GM18505 (cell line): Measurements from ENCODE around the gene GAS7.

ENCODE experiments used
- ATAC-seq: cut with Tn5 transposase; IDR thresholded peaks from one replicate; pipeline ENCODE4 v1.9.1; 2021; ENCODE audit not compliant: unreplicated experiment
- POLR2A ChIP-seq: IDR thresholded peaks from 4 replicates; pipeline ENCODE4 v1.6.1; 2011; ENCODE audit warnings: borderline replicate concordance; ENCODE audit not compliant: insufficient read depth, insufficient read length; ENCODE audit errors: extremely low read depth

GAS7 gene

DNA sequence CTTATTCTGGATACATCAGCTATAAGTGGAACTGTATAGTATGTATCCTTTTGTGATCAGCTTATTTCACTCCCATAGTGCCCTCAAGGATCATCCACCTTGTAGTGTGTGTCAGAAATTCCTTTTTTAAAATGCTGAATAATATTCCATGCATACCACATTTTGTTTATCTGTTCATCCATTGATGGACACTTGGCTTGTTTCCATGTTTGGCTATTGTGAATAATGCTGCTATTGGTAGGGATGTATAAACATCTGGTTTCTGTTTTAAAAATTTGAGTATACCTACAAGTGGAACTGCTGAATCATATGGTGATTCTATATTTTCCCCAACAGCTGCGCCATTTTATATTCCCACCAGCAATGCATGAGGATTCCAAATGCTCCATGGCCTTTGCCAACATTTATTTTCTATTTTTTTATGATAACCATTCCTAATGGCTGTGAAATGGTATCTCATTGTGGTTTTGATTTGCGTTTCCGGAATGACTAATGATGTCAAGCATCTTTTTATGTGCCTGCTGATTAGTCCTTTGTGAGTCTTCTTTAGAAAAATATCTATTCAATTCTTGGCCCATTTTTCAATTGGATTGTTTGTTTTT, 304.9 kb downstream of the GAS7 start:
- ATAC-seq, result no peak
- no peak for TF ChIP-seq POLR2A

DNA sequence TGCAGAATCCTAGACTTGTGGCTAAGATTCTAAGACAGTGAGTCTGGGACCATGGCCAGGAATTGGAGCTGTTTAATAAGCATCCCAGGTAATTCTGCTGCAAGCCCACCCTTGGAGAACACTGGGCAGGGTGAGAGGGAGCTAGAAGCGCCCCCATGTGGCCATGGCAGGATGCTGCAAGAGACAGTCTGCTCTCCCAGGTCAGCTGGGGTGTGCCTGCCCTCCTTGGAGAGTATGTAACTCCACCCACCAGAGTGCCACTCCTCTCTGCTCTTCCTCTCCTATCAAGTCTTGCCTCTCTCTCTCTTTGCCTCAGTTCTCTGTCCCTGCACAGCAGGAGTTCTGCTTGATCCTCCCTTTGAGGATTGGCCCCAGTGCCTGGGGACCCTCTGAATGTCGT, 308.3 kb downstream of the GAS7 start:
- no peak for TF ChIP-seq POLR2A
- no peak for ATAC-seq

DNA sequence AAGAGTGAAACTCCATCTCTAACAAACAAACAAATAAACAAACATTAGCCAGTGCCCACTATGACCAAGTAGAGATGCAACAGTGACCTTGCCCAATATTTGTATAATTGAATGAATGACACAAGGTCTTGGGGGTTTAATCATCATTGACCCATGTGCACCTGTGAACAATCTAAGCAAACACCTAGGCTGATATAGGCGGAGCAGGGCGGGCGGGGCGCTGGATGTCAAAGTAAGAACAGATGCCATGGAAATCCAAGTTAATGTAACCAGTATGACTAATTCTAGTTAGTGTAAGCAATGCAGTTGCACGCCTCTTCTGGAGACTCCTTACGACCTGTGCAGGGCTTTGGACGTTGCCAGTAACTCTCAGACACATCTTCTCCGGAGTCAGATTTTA, 310.9 kb downstream of the GAS7 start:
- TF ChIP-seq POLR2A, result no peak
- no peak for ATAC-seq

DNA sequence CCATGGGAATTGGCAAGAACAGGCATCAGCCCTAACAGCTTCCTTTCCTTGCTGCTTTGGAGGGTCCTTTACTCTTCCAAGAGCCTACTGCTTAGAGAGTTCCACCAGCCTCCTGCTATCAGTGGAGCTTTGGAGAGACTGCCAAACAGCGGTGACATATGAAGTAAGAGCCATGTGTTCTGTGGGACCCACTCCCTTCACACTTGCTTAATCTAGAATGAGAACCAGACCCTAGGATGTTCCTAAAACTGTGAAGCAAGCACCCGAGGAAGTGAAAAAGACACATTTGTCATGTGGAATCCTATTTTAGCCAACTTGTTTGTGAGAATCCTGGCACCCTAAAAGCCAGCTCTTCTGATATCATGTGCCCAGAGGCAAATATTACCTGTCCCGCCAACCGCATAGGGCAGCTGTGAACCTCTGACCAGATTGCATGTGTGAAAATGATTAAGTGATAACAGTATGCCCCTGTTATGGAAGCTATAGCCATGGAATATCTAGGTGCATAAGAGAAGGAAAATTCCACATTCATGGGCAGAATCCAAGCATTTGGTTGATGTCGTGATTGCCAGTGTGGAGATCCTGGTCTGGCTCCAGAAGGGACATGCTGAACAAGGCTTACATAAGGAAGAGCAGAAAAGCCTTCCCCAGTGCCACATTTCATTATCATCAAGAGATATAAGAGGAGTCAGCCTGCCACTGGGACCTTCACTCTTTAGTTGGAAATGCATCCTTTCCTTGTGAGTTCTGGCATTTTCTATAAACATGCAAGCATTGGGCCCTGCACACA, 312.1 kb downstream of the GAS7 start:
- TF ChIP-seq POLR2A, result no peak
- ATAC-seq, result no peak

DNA sequence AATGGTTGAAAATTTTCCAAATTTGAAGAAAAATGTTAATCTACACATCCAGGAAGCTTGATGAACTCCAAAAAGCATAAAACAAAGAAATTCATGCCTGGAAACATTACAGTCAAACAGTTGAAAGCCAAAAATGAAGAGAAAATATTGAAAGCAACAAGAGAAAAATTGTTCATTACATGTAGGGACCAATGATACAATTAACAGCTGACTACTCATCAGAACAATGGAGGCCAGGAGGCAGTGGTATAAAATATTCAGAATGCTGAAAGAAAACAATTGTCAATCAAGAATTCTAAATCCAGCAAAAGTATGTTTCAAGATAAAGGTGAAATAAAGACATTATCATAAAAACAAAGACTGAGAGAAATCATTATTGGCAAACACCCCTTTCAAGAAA, 315.0 kb downstream of the GAS7 start:
- TF ChIP-seq POLR2A, result no peak
- no peak for ATAC-seq

DNA sequence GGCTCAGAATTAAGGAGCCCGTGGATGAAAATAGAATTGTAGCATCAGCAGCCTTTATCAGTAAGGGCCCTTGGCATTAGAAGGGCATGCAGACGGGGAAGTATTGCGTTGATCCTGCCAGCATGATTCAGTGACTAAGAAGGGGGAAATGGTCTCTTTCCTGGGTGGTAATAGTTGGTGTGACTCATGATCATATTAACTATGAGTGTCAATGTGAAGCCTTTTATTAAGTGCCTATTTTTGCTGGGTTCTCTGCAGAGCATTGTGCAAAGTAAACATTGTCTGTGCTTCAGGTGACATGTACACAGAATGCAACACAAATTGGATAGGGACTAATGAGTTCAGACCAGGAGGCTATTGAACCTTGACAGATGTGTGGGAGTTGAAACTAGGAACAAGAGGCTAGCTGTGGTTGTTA, 317.8 kb downstream of the GAS7 start:
- no peak for ATAC-seq
- no peak for TF ChIP-seq POLR2A

DNA sequence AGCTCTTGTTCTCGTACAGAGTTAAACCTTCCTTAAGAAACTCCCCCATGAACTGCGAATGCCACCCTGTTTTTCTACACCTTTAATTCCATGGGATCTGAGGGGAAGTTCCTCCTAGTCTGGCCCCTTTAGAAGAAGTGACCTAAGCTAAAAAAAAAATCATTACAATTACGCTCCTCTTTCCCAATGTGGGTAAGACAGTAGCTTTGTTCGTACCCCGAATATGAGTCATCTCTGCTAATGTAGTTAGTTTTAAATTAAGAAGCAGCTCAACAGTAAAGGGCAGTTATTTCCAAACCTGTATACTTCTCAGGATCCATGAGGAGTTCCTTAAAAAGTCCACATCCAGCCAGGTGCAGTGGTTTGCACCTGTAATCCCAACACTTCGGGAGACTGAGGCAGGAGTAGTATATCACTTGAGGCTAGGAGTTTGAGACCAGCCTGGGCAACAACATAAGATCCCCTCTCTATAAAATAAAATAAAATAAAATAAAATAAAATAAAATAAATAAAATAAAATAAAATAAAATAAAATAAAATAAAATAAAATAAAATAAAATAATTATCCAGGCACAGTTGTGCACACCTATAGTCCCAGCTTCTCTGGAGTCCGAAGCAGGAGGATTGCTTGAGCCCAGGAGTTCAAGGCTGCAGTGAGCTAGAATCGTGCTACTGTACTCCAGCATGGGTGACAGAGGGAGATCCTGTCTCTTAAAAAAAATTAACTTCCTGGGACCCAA, 319.4 kb downstream of the GAS7 start:
- no peak for ATAC-seq
- no peak for TF ChIP-seq POLR2A

DNA sequence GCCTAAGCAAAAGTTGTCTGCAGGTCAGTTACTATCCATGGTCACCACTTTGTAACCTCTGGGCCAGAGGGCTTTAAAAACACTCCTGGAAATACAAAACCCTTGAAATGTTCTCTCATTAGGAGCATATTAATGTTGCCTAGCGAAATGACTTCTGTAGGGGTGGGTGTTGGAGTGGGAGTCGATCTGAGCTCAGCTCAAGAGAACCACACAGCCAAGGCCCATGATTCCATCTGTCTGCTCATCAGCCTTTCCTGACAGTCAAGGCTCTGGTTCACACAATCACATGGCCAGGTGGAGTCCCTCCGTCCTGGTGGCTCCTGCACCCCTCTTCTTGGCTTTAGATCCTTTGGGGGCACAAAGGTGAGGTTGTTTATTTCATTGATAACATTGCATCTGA, 320.1 kb downstream of the GAS7 start:
- ATAC-seq, result no peak
- no peak for TF ChIP-seq POLR2A

DNA sequence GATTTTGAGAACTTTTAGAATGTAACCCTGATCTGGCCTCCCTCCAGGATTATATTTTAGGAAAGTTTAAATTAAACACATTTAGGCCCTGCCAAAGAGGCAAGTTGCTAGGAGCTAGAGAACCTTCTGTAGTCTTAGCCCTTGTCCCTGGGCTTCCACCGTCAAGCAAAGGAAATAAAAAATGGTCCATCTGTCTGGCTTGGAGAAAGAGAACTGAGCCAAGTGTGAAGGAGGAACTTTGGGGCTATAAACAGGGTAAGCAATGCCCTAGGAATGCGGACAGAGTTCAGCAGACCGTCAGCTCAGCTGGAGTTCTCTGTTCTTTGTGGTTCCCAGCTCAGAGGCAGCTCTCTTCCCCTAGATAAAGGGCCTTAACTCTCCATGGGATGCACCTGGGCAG, 323.0 kb downstream of the GAS7 start:
- ATAC-seq, result no peak
- TF ChIP-seq POLR2A, result no peak

DNA sequence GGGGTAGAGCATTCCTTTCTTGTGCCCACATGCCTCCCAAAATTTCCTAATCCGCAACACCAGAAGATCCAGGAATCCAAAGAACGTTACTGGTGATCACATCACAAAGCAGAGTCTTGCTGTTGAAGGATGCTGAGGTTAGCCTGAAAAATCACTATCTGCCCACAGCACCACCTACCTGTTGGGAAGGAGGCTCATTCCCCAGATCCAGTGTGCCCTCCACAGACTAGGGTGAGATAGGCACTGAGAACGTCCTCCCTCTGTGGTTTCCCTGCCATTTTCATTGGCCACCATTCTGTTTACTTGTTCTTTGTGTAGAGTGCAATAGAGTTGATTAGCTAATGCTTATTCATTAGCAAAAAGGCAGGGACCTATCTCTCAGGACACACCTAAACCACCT, 323.7 kb downstream of the GAS7 start:
- ATAC-seq, result no peak
- TF ChIP-seq POLR2A, result no peak

DNA sequence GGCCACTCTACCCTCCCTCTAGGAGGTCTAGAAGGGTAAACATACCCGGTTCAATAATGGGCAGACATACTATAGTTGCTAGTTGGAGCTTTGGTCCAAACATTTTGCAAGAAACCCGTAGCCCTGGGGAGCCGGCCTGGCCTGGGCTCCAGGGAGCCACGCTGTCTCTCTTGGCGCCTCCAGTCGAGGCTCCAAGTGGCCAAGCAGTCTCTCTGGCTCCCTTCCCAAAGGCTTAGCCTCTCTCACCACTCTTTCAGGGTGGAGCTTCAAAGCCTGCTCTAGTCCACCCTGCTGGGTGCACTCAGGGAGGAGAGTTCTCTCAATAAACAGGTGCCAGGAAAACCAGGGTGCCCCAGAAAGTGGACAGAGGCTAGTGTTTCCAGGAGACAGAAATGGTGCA, 325.6 kb downstream of the GAS7 start:
- no peak for TF ChIP-seq POLR2A
- no peak for ATAC-seq

DNA sequence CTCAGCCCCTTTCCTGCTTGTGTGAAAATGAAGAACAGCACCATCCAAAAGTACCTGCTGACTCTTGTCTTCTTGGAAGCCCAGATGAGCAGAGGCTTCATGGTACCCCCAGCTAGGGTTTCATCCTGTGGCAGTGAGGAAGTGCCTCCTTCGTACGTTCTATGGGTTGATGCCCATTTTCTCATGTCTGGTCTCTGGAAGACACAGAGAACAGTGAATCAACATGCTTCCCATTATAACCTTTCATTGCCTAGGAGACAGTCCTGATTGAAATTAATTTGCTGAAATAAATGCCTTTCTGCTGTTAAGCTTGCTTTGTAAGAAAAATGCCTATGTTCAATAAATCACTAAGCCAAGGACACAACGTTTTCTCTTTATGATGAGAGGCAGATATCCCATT, 329.9 kb downstream of the GAS7 start:
- ATAC-seq, result no peak
- TF ChIP-seq POLR2A, result no peak

DNA sequence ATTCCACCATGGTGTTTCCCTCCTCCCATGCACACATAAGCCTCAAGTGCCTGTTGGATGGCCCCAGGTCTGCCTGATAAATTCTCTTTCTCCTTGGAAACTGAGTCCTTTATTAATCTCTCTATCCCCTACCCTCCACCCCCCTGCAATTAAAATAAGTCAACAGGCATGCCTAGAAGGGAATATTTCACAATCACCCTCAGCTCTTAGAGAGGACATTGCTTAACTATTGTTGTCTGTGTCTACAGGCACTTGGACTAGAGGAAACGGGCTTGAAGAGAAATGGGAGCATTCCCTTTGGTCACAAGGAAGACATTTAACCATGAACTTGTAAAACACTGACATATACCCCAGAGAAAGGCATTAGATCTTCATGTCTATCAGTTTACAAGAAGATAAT, 332.8 kb downstream of the GAS7 start:
- ATAC-seq, result no peak
- no peak for TF ChIP-seq POLR2A

DNA sequence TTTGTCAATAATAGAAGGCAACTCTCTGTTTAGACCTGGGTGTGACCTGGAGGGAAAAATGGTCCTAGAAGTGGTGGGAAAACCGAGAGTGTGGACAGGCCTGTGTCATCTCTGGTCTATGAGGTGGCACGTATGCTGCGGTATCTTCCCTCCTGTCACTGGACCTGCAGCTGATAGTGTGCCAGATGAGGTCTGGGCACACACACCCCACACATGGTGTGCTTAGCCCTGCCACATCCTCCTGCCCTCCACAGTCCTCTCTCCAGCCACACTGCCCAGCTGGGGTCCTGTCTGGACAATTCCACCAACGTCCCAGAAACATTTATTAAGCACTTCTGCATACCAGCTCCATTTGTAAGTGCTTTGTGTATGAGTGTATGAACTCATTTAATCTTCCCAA, 335.5 kb downstream of the GAS7 start:
- ATAC-seq, result no peak

More for the DNA sequence above, 335.5 kb downstream of the GAS7 start:
- no peak for TF ChIP-seq POLR2A
